Measurements from ENCODE around the gene NEURL3. TPM values are rescaled to one million over a fixed set of nuclear protein-coding genes. Genes with fewer than 3 reads are reported as not detected.
"Not testable (repeated sequence)": the region's sequence is repeated elsewhere in the genome, so short reads cannot be mapped to it uniquely, and the experiment has no call there.

Gene NEURL3
- total RNA-seq, 1 experiment from 2014 or later: 4.2 TPM

DNA sequence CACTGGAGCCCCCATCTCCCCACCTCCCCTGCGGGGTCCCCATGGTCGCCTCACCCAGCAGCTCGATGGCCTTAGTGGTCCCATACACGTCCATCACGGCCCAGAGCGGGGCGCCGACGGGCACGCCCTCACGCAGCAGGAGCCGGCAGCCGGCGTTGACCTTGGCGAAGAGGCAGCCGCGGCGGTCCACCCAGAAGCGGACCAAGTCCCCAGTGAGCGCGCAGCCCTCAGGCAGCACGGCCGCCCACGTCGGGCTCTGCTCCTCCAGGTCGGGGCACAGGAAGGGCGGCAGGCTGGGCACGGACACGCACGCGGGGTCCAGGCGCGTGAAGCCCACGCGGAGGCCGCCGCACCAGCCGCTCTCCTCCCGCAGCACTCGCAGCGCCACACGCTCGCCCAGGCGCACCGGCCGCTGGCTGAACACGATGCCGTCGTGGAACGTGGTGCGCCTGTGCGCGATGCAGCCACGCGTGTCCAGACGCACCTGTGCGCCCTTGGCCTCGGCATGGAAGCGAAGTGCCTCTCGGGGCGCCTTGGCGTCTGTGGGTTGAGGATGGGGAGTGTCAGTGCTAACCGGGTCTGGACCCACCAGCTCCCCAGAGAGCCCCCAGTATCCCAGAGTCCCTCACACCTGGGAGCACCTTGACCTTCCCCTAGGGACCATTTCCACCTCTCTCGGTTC is 4.6 kb downstream of the NEURL3 start:
- Histone ChIP-seq H3K27me3 (replicated peaks; ENCODE audit: control insufficient read depth, insufficient read depth, low read length) (no peaks in the 10 kb centered on the region), H3K36me3 (ENCODE audit: control insufficient read depth, insufficient read depth, low read length) (no peaks in the 10 kb centered on the region), H3K4me3 (ENCODE audit: low read depth, low read length) (no peak overlapping the region), H3K4me1 (peaks cover 23% of the 10 kb centered on the region), H3K9me3 (0 out of 2 replicates have a peak, but pooled peaks cover 2% of the 10 kb centered on the region)
- ChIA-PET POLR2A (no interaction called here), CTCF (no interaction called here)
- no peak for TF ChIP-seq CTCF (IDR thresholded peaks at IDR 0.05; ENCODE audit: insufficient read depth in 1 of 2, low read depth in 1 of 2, low read length in 1 of 2, severe bottlenecking in 1 of 2, unreplicated experiment in 1 of 2)
- Mint-ChIP-seq H3K36me3 (ENCODE audit: insufficient read depth, unreplicated experiment) (peaks cover 8% of the 10 kb centered on the region), H3K9me3 (ENCODE audit: unreplicated experiment) (no peaks in the 10 kb centered on the region), H3K27me3 (ENCODE audit: insufficient read depth, unreplicated experiment) (no peaks in the 10 kb centered on the region), H3K27ac (ENCODE audit: unreplicated experiment) (no peak overlapping the region), H3K4me1 (ENCODE audit: low read depth, unreplicated experiment) (peaks cover 14% of the 10 kb centered on the region), H3K4me3 (ENCODE audit: unreplicated experiment) (no peak overlapping the region)
- intact Hi-C loops (cut with micrococcal nuclease; ENCODE audit: unreplicated experiment): no loop called here
- no TSS peak for BruUV-seq (replicated peaks)
- no peak for DNase-seq

GRCh38 chr2:96499061-96499960 is 5.8 kb downstream of the NEURL3 start:
- no peak for DNase-seq
- no peak overlapping the region for H3K4me3 ChIP-seq (ENCODE audit: low read depth, low read length)
- peaks cover 11% of the 10 kb centered on the region for H3K4me1 ChIP-seq
- H3K27me3 ChIP-seq (replicated peaks; ENCODE audit: control insufficient read depth, insufficient read depth, low read length): no peaks in the 10 kb centered on the region
- Mint-ChIP-seq H3K36me3 (ENCODE audit: insufficient read depth, unreplicated experiment) (no peaks in the 10 kb centered on the region), H3K9me3 (ENCODE audit: unreplicated experiment) (no peaks in the 10 kb centered on the region), H3K27me3 (ENCODE audit: insufficient read depth, unreplicated experiment) (no peaks in the 10 kb centered on the region), H3K4me1 (ENCODE audit: low read depth, unreplicated experiment) (peaks cover 6% of the 10 kb centered on the region), H3K4me3 (ENCODE audit: unreplicated experiment) (no peak overlapping the region), H3K27ac (ENCODE audit: unreplicated experiment) (no peak overlapping the region)
- POLR2A ChIA-PET: no interaction called here
- BruUV-seq (replicated peaks): no TSS peak
- no peaks in the 10 kb centered on the region for H3K36me3 ChIP-seq (ENCODE audit: control insufficient read depth, insufficient read depth, low read length)
- H3K9me3 ChIP-seq: peaks cover 11% of the 10 kb centered on the region; the same call in 1 of the 2 replicates
- intact Hi-C loops (cut with micrococcal nuclease; ENCODE audit: unreplicated experiment): no loop called here
- CTCF ChIA-PET: no interaction called here
- no peak for TF ChIP-seq CTCF (IDR thresholded peaks at IDR 0.05; ENCODE audit: insufficient read depth in 1 of 2, low read depth in 1 of 2, low read length in 1 of 2, severe bottlenecking in 1 of 2, unreplicated experiment in 1 of 2)

DNA sequence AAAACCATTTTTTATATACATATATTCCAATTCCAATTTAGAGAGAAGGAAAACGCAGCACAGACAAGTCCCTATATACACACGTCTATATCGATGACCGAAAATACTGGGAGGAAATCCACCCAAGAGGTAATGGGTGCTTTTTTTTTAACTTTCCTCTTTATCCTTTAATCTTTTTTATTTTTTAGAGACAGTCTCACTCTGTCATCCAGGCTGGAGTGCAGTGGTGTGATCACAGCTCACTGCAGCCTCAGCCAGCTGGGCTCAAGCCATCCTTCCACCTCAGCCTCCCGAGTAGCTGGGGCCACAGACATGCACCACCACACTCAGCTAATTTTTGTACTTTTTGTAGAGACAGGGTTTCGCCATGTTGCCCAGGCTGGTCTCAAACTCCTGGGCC is 6.5 kb downstream of the NEURL3 start:
- H3K36me3 ChIP-seq (ENCODE audit: control insufficient read depth, insufficient read depth, low read length); DNase-seq; H3K36me3 Mint-ChIP-seq (ENCODE audit: insufficient read depth, unreplicated experiment); intact Hi-C loops (cut with micrococcal nuclease; ENCODE audit: unreplicated experiment); H3K9me3 Mint-ChIP-seq (ENCODE audit: unreplicated experiment); H3K4me3 Mint-ChIP-seq (ENCODE audit: unreplicated experiment); H3K4me1 Mint-ChIP-seq (ENCODE audit: low read depth, unreplicated experiment); H3K27me3 ChIP-seq (replicated peaks; ENCODE audit: control insufficient read depth, insufficient read depth, low read length); POLR2A ChIA-PET; CTCF ChIA-PET; H3K27me3 Mint-ChIP-seq (ENCODE audit: insufficient read depth, unreplicated experiment); H3K4me3 ChIP-seq (ENCODE audit: low read depth, low read length); H3K27ac Mint-ChIP-seq (ENCODE audit: unreplicated experiment); BruUV-seq (replicated peaks); H3K4me1 ChIP-seq: not testable (repeated sequence)
- H3K9me3 ChIP-seq: peaks cover 15% of the 10 kb centered on the region; the same call in 1 of the 2 replicates
